ENCODE results near the gene RPS16. TPM values are rescaled to one million over a fixed set of nuclear protein-coding genes. Genes with fewer than 3 reads are reported as not detected.
"Not testable (repeated sequence)": the region's sequence is repeated elsewhere in the genome, so short reads cannot be mapped to it uniquely, and the experiment has no call there.

The RPS16 gene
- total RNA-seq, 1 donor from 2014 or later: 75.3 TPM

DNA sequence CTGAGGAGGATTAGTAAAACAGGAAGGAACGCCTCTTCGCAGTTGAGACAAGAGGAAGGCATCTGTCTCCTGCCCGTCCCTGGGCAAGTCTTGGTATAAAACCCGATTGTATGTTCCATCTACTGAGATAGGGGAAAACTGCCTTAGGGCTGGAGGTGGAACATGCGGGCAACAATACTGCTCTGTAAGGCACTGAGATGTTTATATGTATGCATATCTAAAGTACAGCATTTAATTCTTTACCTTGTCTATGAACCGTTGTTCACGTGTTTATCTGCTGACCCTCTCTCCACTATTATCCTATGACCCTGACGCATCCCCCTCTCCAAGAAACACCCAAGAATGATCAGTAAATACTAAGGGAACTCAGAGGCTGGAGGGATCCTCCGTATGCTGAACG is 44.2 kb upstream of the RPS16 start:
- H3K36me3 ChIP-seq (ENCODE audit: control insufficient read depth, insufficient read depth, low read length): peaks cover 17% of the 10 kb centered on the region
- FAIRE-seq (no peak), DNase-seq (ENCODE audit: low read depth) (peak; percentile 8)
- no peaks in the 10 kb centered on the region for H3K27me3 ChIP-seq (ENCODE audit: control insufficient read depth, insufficient read depth, low read length)
- H3K4me3 ChIP-seq (ENCODE audit: low read depth, low read length): peak overlapping the region; percentile 69
- TF ChIP-seq, protein P1, sequence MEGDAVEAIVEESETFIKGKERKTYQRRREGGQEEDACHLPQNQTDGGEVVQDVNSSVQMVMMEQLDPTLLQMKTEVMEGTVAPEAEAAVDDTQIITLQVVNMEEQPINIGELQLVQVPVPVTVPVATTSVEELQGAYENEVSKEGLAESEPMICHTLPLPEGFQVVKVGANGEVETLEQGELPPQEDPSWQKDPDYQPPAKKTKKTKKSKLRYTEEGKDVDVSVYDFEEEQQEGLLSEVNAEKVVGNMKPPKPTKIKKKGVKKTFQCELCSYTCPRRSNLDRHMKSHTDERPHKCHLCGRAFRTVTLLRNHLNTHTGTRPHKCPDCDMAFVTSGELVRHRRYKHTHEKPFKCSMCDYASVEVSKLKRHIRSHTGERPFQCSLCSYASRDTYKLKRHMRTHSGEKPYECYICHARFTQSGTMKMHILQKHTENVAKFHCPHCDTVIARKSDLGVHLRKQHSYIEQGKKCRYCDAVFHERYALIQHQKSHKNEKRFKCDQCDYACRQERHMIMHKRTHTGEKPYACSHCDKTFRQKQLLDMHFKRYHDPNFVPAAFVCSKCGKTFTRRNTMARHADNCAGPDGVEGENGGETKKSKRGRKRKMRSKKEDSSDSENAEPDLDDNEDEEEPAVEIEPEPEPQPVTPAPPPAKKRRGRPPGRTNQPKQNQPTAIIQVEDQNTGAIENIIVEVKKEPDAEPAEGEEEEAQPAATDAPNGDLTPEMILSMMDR (IDR thresholded peaks at IDR 0.05; ENCODE audit: insufficient read depth, low read length, severe bottlenecking): no peak

DNA sequence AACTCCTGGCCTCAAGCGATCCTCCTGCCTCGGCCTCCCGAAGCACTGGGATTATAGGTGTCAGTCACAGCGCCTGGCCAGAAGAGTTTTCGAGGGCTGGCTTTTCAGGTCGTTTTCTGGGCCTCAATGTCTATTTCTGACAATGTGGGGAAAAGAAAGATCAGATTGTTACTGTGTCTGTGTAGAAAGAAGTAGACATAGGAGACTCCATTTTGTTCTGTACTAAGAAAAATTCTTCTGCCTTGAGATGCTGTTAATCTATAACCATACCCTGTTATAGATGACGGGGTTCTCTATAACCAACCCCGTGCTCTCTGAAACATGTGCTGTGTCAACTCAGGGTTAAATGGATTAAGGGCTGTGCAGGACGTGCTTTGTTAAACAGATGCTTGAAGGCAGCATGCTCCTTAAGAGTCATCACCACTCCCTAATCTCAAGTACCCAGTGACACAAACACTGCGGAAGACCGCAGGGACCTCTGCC is 43.6 kb upstream of the RPS16 start:
- peaks cover 22% of the 10 kb centered on the region for H3K36me3 ChIP-seq (ENCODE audit: control insufficient read depth, insufficient read depth, low read length)
- H3K27me3 ChIP-seq (ENCODE audit: control insufficient read depth, insufficient read depth, low read length); FAIRE-seq; H3K4me3 ChIP-seq (ENCODE audit: low read depth, low read length): not testable (repeated sequence)
- peak; percentile 16 for DNase-seq (ENCODE audit: low read depth)

DNA sequence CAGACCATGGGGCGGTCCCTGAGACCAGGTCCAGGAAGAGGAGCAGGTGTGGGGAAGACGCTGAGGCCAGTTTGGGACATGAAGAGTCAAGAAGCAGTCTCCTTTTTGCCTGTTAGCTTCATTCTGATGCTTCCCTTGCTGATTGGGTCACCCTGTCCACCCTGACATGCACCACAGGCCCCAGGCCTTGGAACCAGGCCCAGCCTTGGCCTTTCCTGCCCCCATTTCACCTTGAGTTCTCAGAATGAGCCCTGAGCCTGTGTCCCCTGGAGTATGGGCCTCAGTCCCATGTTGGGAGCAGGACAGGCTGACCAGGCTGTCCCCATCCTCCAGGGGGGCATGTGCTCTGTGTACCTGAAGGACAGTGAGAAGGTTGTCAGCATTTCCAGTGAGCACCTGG is 40.0 kb upstream of the RPS16 start:
- H3K36me3 ChIP-seq (ENCODE audit: control insufficient read depth, insufficient read depth, low read length): peaks cover 43% of the 10 kb centered on the region
- H3K27me3 ChIP-seq (ENCODE audit: control insufficient read depth, insufficient read depth, low read length): no peaks in the 10 kb centered on the region
- H3K4me3 ChIP-seq (ENCODE audit: low read depth, low read length): no peak overlapping the region
- FAIRE-seq (peak; percentile 18), DNase-seq (ENCODE audit: low read depth) (no peak)
- TF ChIP-seq, protein P1 (IDR thresholded peaks at IDR 0.05; ENCODE audit: insufficient read depth, low read length, severe bottlenecking): no peak

DNA sequence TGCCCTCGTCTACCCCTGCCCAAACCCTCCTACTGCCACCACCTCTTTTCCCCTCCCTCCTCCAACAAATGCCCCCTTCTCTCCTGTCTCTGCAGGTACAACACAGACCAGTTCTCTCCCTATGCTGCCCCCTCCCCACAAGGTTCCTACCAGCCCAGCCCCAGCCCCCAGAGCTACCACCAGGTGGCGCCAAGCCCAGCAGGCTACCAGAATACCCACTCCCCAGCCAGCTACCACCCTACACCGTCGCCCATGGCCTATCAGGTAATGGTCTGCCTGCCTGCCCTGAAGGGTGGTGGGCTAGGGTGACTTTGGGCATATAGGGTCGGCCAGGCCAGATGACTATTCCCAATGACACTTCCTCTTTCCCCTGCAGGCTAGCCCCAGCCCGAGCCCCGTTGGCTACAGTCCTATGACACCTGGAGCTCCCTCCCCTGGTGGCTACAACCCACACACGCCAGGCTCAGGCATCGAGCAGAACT is 38.4 kb upstream of the RPS16 start:
- no peak overlapping the region for H3K4me3 ChIP-seq (ENCODE audit: low read depth, low read length)
- peaks cover 57% of the 10 kb centered on the region for H3K36me3 ChIP-seq (ENCODE audit: control insufficient read depth, insufficient read depth, low read length)
- TF ChIP-seq, protein P1 (IDR thresholded peaks at IDR 0.05; ENCODE audit: insufficient read depth, low read length, severe bottlenecking): peak; percentile 87
- H3K27me3 ChIP-seq (ENCODE audit: control insufficient read depth, insufficient read depth, low read length): no peaks in the 10 kb centered on the region
- FAIRE-seq (no peak), DNase-seq (ENCODE audit: low read depth) (no peak)

DNA sequence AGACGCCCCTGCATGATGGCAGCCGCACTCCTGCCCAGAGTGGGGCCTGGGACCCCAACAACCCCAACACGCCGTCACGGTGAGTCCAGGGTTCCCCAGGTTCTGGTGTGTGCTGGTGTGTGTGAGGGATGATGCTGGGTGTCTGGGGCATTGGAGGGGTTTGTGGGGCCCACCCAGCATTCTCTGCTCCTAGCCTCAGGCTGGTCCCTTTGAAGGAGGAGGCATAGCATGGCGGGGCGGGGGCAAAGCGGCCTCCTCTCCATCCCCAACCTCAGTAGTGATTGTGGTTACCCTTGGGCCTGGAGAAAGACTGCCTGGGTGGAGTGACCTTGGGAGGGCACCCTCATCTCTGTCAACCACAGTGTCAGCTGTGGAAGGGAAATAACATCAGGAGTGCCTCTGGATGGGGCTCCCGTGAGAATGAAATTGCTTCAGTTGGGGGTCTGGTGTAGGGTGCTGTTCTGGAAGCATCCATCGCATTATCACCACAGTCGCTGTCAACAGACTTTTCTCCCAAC is 37.8 kb upstream of the RPS16 start:
- FAIRE-seq (no peak), DNase-seq (ENCODE audit: low read depth) (no peak)
- TF ChIP-seq, protein P1 (IDR thresholded peaks at IDR 0.05; ENCODE audit: insufficient read depth, low read length, severe bottlenecking): no peak
- H3K4me3 ChIP-seq (ENCODE audit: low read depth, low read length): no peak overlapping the region
- peaks cover 60% of the 10 kb centered on the region for H3K36me3 ChIP-seq (ENCODE audit: control insufficient read depth, insufficient read depth, low read length)
- no peaks in the 10 kb centered on the region for H3K27me3 ChIP-seq (ENCODE audit: control insufficient read depth, insufficient read depth, low read length)

DNA sequence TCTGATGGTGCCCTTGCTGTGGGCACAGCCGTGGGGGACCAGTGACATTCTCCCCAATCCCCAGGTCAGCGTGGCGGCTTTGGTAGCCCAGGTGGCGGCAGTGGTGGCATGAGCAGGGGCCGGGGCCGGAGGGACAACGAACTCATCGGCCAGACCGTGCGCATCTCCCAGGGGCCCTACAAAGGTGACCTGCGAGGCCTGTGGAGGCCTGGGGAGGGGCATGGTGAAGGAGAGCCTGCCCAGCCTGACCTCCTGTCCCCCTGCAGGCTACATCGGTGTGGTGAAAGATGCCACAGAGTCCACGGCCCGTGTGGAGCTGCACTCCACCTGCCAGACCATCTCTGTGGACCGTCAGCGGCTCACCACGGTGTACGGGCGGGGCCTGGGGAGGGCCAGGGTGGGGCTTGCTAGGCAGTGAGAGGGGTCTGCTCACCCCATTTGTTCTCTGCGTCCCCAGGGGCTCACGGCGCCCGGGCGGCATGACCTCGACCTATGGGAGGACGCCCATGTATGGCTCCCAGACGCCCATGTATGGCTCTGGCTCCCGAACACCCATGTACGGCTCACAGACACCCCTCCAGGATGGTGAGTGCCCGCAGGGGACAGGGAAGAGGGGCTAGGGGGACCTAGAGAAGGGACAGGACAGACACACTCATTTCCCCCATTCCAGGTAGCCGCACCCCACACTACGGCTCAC is 37.1 kb upstream of the RPS16 start:
- FAIRE-seq (no peak), DNase-seq (ENCODE audit: low read depth) (no peak)
- Histone ChIP-seq H3K4me3 (ENCODE audit: low read depth, low read length) (no peak overlapping the region), H3K36me3 (ENCODE audit: control insufficient read depth, insufficient read depth, low read length) (peaks cover 64% of the 10 kb centered on the region), H3K27me3 (ENCODE audit: control insufficient read depth, insufficient read depth, low read length) (no peaks in the 10 kb centered on the region)
- TF ChIP-seq, protein P1 (IDR thresholded peaks at IDR 0.05; ENCODE audit: insufficient read depth, low read length, severe bottlenecking): no peak
